GM12864 (cell line): Measurements from ENCODE around the gene SOX18.

ENCODE experiments used
- DNase-seq: peaks from one replicate; pipeline ENCODE4 v3.0.0-alpha.2; 2011; ENCODE audit warnings: low read depth
- H3K4me3 ChIP-seq: 2 replicates; pipeline ENCODE4 v1.5.1; 2011; ENCODE audit warnings: mild to moderate bottlenecking, low read depth, low read length, control low read depth
- TF ChIP-seq, protein P1 (sequence below): IDR thresholded peaks from 2 replicates; pipeline ENCODE4 v1.5.1; 2011; ENCODE audit warnings: low read depth, mild to moderate bottlenecking, moderate library complexity, low read length, control low read depth, inconsistent platforms; ENCODE audit errors: missing control alignments

Gene SOX18

DNA sequence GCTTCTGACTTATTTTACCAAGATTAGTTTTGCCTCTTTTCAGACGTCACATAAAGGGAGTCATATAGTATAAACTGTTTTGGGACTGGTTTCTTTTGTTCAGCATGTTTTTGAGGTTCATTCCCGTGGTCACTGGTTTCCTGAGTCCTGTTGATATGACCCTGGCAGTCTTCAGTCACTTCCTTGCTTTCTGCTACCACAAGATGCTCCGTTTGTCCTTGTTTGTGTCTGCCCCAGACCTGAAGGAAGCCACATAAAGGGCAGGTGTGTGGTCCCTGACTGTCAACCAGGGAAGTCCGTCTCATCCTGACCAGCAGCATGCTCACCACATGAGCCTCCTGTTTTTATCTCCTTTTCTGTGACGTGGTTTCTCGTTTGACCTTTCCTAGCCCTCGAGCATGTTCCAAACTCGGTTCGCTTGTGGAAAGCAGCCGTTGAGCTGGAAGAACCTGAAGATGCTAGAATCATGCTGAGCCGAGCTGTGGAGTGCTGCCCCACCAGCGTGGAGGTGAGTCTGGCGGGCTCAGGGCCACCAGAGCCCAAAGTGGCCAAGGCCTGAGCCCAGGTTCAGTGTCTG lies 39.5 kb downstream of the SOX18 start:
- TF ChIP-seq, protein P1, sequence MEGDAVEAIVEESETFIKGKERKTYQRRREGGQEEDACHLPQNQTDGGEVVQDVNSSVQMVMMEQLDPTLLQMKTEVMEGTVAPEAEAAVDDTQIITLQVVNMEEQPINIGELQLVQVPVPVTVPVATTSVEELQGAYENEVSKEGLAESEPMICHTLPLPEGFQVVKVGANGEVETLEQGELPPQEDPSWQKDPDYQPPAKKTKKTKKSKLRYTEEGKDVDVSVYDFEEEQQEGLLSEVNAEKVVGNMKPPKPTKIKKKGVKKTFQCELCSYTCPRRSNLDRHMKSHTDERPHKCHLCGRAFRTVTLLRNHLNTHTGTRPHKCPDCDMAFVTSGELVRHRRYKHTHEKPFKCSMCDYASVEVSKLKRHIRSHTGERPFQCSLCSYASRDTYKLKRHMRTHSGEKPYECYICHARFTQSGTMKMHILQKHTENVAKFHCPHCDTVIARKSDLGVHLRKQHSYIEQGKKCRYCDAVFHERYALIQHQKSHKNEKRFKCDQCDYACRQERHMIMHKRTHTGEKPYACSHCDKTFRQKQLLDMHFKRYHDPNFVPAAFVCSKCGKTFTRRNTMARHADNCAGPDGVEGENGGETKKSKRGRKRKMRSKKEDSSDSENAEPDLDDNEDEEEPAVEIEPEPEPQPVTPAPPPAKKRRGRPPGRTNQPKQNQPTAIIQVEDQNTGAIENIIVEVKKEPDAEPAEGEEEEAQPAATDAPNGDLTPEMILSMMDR, result no peak
- no peak overlapping the region for H3K4me3 ChIP-seq
- no peak for DNase-seq

DNA sequence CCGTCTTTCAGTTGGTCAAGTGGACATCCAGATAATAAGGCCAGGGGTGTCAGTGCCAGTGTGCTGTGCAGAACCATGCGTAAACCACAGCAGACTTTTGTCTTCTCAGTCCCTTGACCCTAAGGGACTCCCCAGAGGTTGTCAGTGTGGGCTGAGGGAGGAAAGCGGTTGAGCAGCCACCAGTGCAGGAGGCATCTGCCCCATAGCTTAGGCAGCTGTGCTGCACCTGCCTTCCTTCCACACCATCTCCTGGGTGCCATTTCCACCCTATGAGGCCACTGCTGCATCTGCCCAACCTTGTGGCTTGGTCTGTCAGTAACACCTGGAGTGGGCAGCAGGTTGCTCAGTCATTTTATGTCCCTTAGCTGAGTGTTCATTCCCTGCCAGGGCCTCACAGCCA lies 42.5 kb downstream of the SOX18 start:
- no peak for DNase-seq
- TF ChIP-seq, protein P1, result no peak
- no peak overlapping the region for H3K4me3 ChIP-seq

DNA sequence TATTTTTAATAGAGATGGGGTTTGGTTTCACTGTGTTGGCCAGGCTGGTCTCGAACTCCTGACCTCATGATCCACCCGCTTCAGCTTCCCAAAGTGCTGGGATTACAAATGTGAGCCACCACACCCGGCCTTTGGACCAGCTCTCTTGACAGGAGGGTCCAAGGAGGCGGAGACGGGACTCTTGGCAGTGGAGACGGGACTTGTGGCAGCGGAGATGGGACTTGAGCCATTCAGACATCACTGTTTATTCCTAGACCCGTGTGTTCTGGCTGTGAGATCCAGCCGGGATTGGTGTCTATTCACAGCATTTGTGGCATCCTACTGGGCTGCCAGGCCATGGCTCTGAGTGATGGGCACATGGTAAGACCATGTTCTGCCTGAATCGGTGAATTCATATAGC lies 42.9 kb downstream of the SOX18 start:
- no peak for DNase-seq
- H3K4me3 ChIP-seq, result no peak overlapping the region
- TF ChIP-seq, protein P1, result no peak

DNA sequence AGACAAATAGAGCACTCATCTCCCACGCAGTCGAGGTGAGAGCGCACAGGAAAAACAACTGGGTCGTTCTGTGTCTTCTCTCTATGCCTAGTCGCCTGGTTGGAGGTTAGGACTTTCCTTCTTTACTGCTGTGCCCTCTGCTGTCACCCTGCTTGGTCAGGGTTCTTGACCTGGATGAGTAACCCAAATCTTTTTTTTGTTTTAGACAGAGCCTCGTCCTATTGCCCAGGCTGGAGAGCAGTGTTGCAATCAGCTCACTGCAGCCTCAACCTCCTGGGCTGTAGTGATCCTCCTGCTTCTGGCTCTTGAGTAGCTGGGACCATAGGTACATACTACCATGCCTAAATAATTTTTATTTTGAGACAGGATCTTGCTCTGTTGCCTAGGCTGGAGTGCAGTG lies 44.0 kb downstream of the SOX18 start:
- no peak overlapping the region for H3K4me3 ChIP-seq
- no peak for DNase-seq
- TF ChIP-seq, protein P1, result no peak

DNA sequence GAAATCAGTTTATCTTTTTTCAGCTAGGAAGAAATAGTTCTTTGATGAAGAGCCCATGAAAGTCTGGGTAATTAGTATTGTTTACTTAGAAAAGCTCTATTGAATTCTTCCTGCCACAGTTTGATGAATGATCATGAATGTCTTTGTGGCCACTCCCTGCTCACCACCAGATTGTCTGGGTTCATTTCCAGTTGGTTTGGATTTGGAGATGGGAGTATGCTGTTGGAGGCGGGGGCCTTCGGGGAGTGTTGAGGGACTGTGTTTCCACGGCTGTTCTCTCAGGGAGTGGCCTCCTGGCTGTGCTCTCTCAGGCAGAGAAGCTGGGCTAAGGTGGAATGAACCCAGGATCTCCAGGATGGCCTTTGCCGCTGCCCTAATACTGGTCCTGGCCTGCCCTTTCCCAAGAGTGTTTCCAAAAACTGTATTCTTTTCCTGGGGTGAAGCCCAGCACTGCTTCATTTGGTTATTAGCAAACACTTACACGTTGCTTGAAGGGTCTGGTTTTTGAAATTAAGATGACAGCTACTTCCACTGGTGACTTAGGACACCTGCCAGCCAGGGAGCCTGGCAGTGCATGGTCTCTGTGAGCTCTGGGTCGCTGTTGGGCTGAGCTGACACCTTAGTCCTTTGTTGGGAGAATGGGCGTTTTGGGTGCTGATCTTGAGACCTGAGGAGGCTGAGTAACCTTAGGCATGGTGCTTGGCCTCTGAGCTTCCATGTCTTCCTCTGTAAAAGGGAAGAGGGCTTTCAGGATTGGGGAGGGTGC lies 45.3 kb downstream of the SOX18 start:
- TF ChIP-seq, protein P1, result no peak
- no peak overlapping the region for H3K4me3 ChIP-seq
- DNase-seq, result no peak

DNA sequence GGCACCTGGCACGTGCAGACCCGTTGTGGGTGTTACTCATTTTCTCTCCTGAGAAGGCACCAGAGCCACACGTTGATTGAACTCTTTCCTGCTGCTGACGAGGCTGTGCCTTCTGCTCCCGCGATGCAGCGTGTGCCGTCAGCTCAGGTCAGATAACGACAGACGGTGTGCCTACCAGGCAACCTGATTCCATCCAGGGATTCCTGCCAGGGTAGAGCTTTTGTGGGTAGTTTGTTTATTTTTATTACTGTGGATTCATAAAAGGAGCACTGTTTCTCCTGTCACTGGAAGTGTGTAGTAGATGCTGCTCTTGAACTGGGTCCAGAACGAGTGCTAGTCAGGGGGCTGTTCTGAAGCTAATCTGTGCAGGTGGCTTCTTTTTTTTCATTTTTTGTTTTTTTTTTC lies 47.8 kb downstream of the SOX18 start:
- TF ChIP-seq, protein P1, result no peak
- DNase-seq, result no peak
- H3K4me3 ChIP-seq, result no peak overlapping the region

DNA sequence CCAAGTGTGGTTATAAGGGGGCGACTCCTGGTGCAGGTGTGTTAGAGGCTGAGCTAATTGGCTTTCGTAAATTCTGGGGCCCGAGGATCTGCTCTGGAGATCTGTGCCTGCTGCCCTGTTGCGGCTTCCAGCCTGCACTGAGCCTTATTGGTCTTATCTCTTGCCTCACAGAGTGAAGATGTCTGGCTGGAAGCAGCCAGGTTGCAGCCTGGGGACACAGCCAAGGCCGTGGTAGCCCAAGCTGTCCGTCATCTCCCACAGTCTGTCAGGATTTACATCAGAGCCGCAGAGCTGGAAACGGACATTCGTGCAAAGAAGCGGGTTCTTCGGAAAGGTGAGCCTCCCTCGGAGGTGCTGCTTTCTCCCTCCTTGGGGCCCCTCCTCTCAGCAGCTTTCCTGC lies 48.5 kb downstream of the SOX18 start:
- no peak for DNase-seq
- H3K4me3 ChIP-seq, result no peak overlapping the region
- TF ChIP-seq, protein P1, result no peak
